Activated B cell treated with CpG ODN at 0.5 μM for 24 hours (primary cell): Measurements from ENCODE around the gene STYXL2. TPM values are rescaled to one million over a fixed set of nuclear protein-coding genes. Genes with fewer than 3 reads are reported as not detected.

Experiments used
- ATAC-seq: fragments of 200-7000 bp; cut with Tn5 transposase; one replicate; pipeline ENCODE4 v1.10.0; 2021; ENCODE audit warnings: low read depth, mild to moderate bottlenecking, moderate library complexity
- CTCF ChIA-PET: fragments of 350-600 bp; sonication (Branson Sonifier 250); formaldehyde crosslinking; loops from one replicate; lab custom pipeline; 2021; ENCODE audit warnings: antibody characterized with exemption; lab: Charles Lee
- POLR2A ChIA-PET: fragments of 350-600 bp; sonication (Branson Sonifier 250); formaldehyde crosslinking; loops from one replicate; lab custom pipeline; 2021; ENCODE audit warnings: antibody characterized with exemption; lab: Charles Lee
- DNase-seq: peaks from one replicate; pipeline ENCODE4 v3.0.0; 2022
- H3K27ac Mint-ChIP-seq: one replicate; pipeline ENCODE4 v1.8.0; 2020; ENCODE audit warnings: mixed read lengths
- H3K27me3 Mint-ChIP-seq: one replicate; pipeline ENCODE4 v1.8.0; 2021; ENCODE audit warnings: mixed read lengths
- H3K36me3 Mint-ChIP-seq: one replicate; pipeline ENCODE4 v1.8.0; 2021; ENCODE audit warnings: low read depth, mixed read lengths
- H3K4me1 Mint-ChIP-seq: one replicate; pipeline ENCODE4 v1.8.0; 2021; ENCODE audit warnings: mixed read lengths
- H3K4me3 Mint-ChIP-seq: one replicate; pipeline ENCODE4 v1.8.0; 2020; ENCODE audit warnings: mild to moderate bottlenecking, mixed read lengths
- H3K9me3 Mint-ChIP-seq: one replicate; pipeline ENCODE4 v1.8.0; 2020; ENCODE audit warnings: mixed read lengths
- CTCF ChIP-seq: fragments of 200-600 bp; IDR thresholded peaks from one replicate; pipeline ENCODE4 v1.8.0; 2022; ENCODE audit warnings: antibody characterized with exemption, mild to moderate bottlenecking
- intact Hi-C: fragments of 100-400 bp; cut with micrococcal nuclease; formaldehyde crosslinking; loops from one replicate; pipeline ENCODE4 v1.15.1; 2024
- total RNA-seq: library from RNA; stranded (reverse); gene quantifications from 2 replicates; pipeline ENCODE4 v1.2.3, GENCODE V29; 2022

STYXL2 gene
- total RNA-seq, 1 donor from 2014 or later, result not detected

DNA sequence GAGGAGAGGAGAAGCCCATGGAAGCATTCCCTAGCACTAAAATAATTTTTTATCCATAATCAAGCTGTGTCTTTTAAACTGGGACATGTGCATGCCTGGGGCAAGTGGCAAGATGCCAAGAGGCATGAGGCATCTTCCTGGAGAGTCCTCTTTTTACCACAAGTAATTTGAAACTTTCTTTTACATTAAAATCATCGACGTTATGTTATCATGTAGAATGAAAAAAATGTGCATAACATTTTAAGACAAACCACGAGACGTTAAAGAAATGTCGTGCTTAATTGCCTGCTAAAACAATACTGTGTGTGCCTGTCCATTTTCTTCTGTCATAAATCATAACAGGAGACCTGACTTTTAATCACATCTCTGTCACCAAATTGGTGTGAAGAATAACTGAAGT is 1.5 kb downstream of the STYXL2 start:
- intact Hi-C loops, result no loop called here
- CTCF ChIA-PET, result no interaction called here
- POLR2A ChIA-PET, result no interaction called here
- TF ChIP-seq CTCF, result no peak
- Mint-ChIP-seq H3K27ac (no peak overlapping the region), H3K9me3 (no peaks in the 10 kb centered on the region), H3K27me3 (peaks cover 9% of the 10 kb centered on the region), H3K4me3 (no peak overlapping the region), H3K36me3 (no peaks in the 10 kb centered on the region), H3K4me1 (peaks cover 7% of the 10 kb centered on the region)
- DNase-seq (no peak), ATAC-seq (no peak)

DNA sequence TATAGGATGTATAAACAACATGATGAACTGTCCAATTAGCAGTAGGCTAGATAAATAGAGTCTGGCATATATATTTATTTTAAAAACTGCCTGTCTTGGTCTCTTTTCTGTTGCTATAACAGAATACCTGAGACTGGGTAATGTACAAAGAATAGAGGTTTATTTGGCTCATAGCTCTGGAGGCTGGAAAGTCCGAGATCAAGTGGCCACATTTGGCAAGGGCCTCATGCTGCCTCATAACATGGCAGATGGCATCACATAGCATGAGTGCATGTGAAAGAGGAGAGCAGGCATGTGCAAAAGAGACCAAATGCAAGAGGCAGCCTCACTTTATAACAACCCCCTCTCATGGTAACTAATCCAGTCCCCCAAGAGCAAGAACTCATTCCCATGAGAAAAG is 6.0 kb downstream of the STYXL2 start:
- Mint-ChIP-seq H3K27ac (no peak overlapping the region), H3K9me3 (no peaks in the 10 kb centered on the region), H3K36me3 (no peaks in the 10 kb centered on the region), H3K4me1 (peaks cover 20% of the 10 kb centered on the region), H3K27me3 (peaks cover 20% of the 10 kb centered on the region), H3K4me3 (no peak overlapping the region)
- CTCF ChIA-PET, result no interaction called here
- intact Hi-C loops, result no loop called here
- no peak for ATAC-seq
- TF ChIP-seq CTCF, result no peak
- POLR2A ChIA-PET, result no interaction called here
- no peak for DNase-seq

- DNase-seq (no peak), ATAC-seq (no peak)
- Mint-ChIP-seq H3K4me1 (peaks cover 29% of the 10 kb centered on the region), H3K36me3 (no peaks in the 10 kb centered on the region), H3K27ac (no peak overlapping the region), H3K4me3 (no peak overlapping the region), H3K9me3 (no peaks in the 10 kb centered on the region), H3K27me3 (peaks cover 18% of the 10 kb centered on the region)
- ChIA-PET POLR2A (no interaction called here), CTCF (no interaction called here)
- TF ChIP-seq CTCF, result no peak
- intact Hi-C loops, result no loop called here
Observed at GRCh38 chr1:167100730-167101129, 6.9 kb downstream of the STYXL2 start.

DNA sequence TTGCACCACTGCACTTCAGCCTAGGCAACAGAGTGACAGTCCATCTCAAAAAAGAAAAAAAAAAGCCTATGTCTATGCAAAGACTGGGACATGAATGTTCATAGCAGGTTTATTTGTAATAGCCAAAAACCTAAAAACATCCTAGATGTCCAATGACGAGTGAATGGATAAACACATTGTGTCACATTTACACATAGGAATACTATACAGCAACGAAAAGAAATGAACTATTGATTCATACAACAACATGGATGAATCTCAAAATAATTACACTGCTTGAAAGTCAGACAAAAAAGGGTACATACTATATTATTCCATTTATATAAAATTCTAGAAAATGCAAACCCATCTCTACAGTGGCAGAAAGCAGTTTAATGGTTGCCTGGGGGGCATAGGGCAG is 7.9 kb downstream of the STYXL2 start:
- ChIA-PET CTCF (no interaction called here), POLR2A (no interaction called here)
- DNase-seq, result no peak
- intact Hi-C loops, result no loop called here
- ATAC-seq, result no peak
- Mint-ChIP-seq H3K27me3 (peaks cover 18% of the 10 kb centered on the region), H3K36me3 (no peaks in the 10 kb centered on the region), H3K9me3 (no peaks in the 10 kb centered on the region), H3K27ac (no peak overlapping the region), H3K4me3 (no peak overlapping the region), H3K4me1 (peaks cover 30% of the 10 kb centered on the region)
- no peak for TF ChIP-seq CTCF

DNA sequence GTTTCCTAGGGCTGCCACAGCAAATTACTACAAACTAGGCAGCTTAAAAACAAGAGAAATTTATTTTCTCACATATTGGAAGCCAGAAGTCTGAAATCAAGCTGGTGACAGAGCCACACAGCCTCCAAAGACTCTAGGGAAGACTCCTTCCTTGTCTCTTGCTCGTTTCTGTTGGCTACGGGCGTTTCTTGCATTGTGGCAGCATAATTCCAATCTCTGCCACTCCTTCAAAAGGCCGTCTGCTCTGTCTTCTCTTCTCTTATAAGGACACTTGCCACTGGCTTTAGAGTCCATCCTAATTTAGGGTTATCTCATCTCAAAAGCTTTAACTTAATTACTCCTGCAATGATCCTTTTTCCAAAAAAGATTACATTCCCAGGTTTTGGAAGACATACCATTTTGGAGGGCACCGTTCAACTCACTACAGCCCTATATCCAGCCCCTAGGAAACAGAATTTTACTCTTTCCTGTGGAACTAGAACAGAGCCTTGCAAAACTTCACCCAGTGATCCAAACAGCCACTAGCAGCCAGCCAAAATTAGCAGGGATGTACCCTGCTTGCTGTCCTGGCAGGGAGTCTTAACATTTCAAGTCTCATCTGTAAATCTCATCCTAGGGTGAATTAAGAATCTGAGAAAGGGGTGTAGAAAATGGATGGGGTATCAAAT is 9.2 kb downstream of the STYXL2 start:
- Mint-ChIP-seq H3K4me1 (peaks cover 30% of the 10 kb centered on the region), H3K27me3 (peaks cover 18% of the 10 kb centered on the region), H3K9me3 (no peaks in the 10 kb centered on the region), H3K4me3 (no peak overlapping the region), H3K36me3 (no peaks in the 10 kb centered on the region), H3K27ac (no peak overlapping the region)
- ATAC-seq, result no peak
- TF ChIP-seq CTCF, result no peak
- ChIA-PET CTCF (no interaction called here), POLR2A (interaction anchor here (1.9 kb wide), 1 partner anchor 264 kb away, joined by 5 read pairs; the partner anchor contains the start of gene POGK)
- intact Hi-C loops, result no loop called here
- no peak for DNase-seq
